ENCODE results near the gene ACVRL1. TPM values are rescaled to one million over a fixed set of nuclear protein-coding genes. Genes with fewer than 3 reads are reported as not detected.

The ACVRL1 gene
- total and polyA plus RNA-seq, 10 of the 15 experiments (the other 5 are each of a cell fraction or from before 2014, with no cell fraction given): not detected

- no peak overlapping the region for H3K9ac ChIP-seq (ENCODE audit: control insufficient read depth, insufficient read depth, low read length)
- no peak overlapping the region for H3K27ac ChIP-seq (ENCODE audit: control insufficient read depth, insufficient read depth)
- WGBS (ENCODE audit: insufficient coverage, insufficient replicate concordance, low lambda C conversion rate, missing lambda C conversion rate): 32% methylated on average over 7 of the region's 7 CpGs
Observed at GRCh38 chr12:51907856-51908425, 637 bp downstream of the ACVRL1 start.

More at GRCh38 chr12:51907856-51908425, 637 bp downstream of the ACVRL1 start:
- ATAC-seq (no peak), DNase-seq (ENCODE audit: low read depth, low spot score) (no peak), FAIRE-seq (no peak)
- POLR2A ChIA-PET: no interaction called here
- in situ Hi-C loops (cut with MboI): no loop called here
- RAD21 ChIA-PET (ENCODE audit: unreplicated experiment): no interaction called here
- Histone ChIP-seq H3K9me3 (replicated peaks; ENCODE audit: control insufficient read depth, insufficient read depth, low read length) (no peaks in the 10 kb centered on the region), H3K27me3 (replicated peaks in 1 of 2; ENCODE audit: control insufficient read depth in 2 of 2, insufficient read depth in 2 of 2, low read length in 1 of 2) (peaks cover 12 to 14% of the 10 kb centered on the region in 2 experiments), H3K36me3 (ENCODE audit: control insufficient read depth in 2 of 2, insufficient read depth in 2 of 2, low read length in 1 of 2) (no peaks in the 10 kb centered on the region), H3K4me3 (no peak overlapping the region), H3K79me2 (ENCODE audit: control insufficient read depth, insufficient read depth, low read length) (no peaks in the 10 kb centered on the region), H3K4me2 (ENCODE audit: control insufficient read depth, insufficient read depth) (no peak overlapping the region), H4K20me1 (ENCODE audit: control insufficient read depth, insufficient read depth) (no peaks in the 10 kb centered on the region), H2AFZ (ENCODE audit: control insufficient read depth, low read depth, low read length) (no peak overlapping the region), H3K4me1 (ENCODE audit: control insufficient read depth, insufficient read depth, low read length) (peaks cover 14% of the 10 kb centered on the region)
- no TSS peak for BruUV-seq (replicated peaks)
- intact Hi-C loops (cut with micrococcal nuclease; ENCODE audit: unreplicated experiment): no loop called here
- SMC1A ChIA-PET (ENCODE audit: uncharacterized antibody, unreplicated experiment): no interaction called here
- TF ChIP-seq, protein P1, sequence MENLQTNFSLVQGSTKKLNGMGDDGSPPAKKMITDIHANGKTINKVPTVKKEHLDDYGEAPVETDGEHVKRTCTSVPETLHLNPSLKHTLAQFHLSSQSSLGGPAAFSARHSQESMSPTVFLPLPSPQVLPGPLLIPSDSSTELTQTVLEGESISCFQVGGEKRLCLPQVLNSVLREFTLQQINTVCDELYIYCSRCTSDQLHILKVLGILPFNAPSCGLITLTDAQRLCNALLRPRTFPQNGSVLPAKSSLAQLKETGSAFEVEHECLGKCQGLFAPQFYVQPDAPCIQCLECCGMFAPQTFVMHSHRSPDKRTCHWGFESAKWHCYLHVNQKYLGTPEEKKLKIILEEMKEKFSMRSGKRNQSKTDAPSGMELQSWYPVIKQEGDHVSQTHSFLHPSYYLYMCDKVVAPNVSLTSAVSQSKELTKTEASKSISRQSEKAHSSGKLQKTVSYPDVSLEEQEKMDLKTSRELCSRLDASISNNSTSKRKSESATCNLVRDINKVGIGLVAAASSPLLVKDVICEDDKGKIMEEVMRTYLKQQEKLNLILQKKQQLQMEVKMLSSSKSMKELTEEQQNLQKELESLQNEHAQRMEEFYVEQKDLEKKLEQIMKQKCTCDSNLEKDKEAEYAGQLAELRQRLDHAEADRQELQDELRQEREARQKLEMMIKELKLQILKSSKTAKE (IDR thresholded peaks at IDR 0.05; ENCODE audit: low read depth, poor library complexity, severe bottlenecking): no peak
- TF ChIP-seq POU2F2 (IDR thresholded peaks at IDR 0.05; ENCODE audit: borderline replicate concordance, low read depth, low read length) (no peak), SIX5 (IDR thresholded peaks at IDR 0.05; ENCODE audit: low read depth, low read length, severe bottlenecking) (no peak), RFX5 (IDR thresholded peaks at IDR 0.05; ENCODE audit: low read depth, low read length) (no peak), CEBPZ (IDR thresholded peaks at IDR 0.05; ENCODE audit: low read depth, low read length) (no peak), TBL1XR1 (IDR thresholded peaks at IDR 0.05; ENCODE audit: low read depth, low read length) (no peak), ETV6 (conservative IDR thresholded peaks at IDR 0.05 in 1 of 2, IDR thresholded peaks at IDR 0.05 in 1 of 2; ENCODE audit: borderline replicate concordance in 1 of 2, low read depth in 1 of 2) (no peak), NFYB (IDR thresholded peaks at IDR 0.05; ENCODE audit: insufficient read depth, low read depth, low read length) (no peak), BHLHE40 (IDR thresholded peaks at IDR 0.05; ENCODE audit: borderline replicate concordance in 1 of 2, low read depth in 2 of 2, low read length in 1 of 2) (no peak), POLR2A (IDR thresholded peaks at IDR 0.05; ENCODE audit: low read depth, low read length) (no peak), EGR1 (IDR thresholded peaks at IDR 0.05; ENCODE audit: borderline replicate concordance in 1 of 2, low read depth in 2 of 2, low read length in 2 of 2) (no peak)
- CTCF ChIA-PET: no interaction called here

Measured in GM12878 (cell line).